IMR-90 (cell line): Measurements from ENCODE around the gene SCCPDH. TPM values are rescaled to one million over a fixed set of nuclear protein-coding genes. Genes with fewer than 3 reads are reported as not detected.

Experiments
- ATAC-seq: fragments of 200-7000 bp; cut with Tn5 transposase; 2 replicates; pipeline ENCODE4 v1.9.1; 2020; ENCODE audit warnings: low read depth, mild to moderate bottlenecking, moderate library complexity
- BruUV-seq: library from RNA; stranded (reverse); fragments of 400-500 nt; replicated peaks from 2 replicates; lab custom pipeline; 2021; lab: Mats Ljungman, UMichigan
- CTCF ChIA-PET: fragments of 300-600 bp; formaldehyde crosslinking; extraction: SDS; loops from one replicate; lab custom pipeline; 2021; ENCODE audit warnings: antibody characterized with exemption; lab: Yijun Ruan, JAX
- POLR2A ChIA-PET: fragments of 300-600 bp; sonication (Branson Sonifier 250); formaldehyde crosslinking; loops from one replicate; lab custom pipeline; 2022; ENCODE audit warnings: antibody characterized with exemption; ENCODE audit not compliant: unreplicated experiment; lab: Charles Lee
- DNase-seq: peaks from one replicate; pipeline ENCODE4 v3.0.0; 2013
- H2AFZ ChIP-seq: replicated peaks from 2 replicates; pipeline ENCODE3; 2013; ENCODE audit warnings: low read length, mild to moderate bottlenecking; ENCODE audit not compliant: poor library complexity
- H2AK5ac ChIP-seq: 2 replicates; pipeline ENCODE4 v1.6.1; 2013; ENCODE audit warnings: low read depth, low read length, inconsistent platforms
- H2AK9ac ChIP-seq: replicated peaks from 2 replicates; pipeline ENCODE3; 2013; ENCODE audit warnings: mild to moderate bottlenecking, low read depth, low read length, moderate library complexity; ENCODE audit not compliant: poor library complexity
- H2BK120ac ChIP-seq: 2 replicates; pipeline ENCODE4 v1.6.1; 2013; ENCODE audit warnings: low read depth, low read length, inconsistent platforms
- H2BK15ac ChIP-seq: 3 replicates; pipeline ENCODE4 v1.6.1; 2013; ENCODE audit warnings: low read depth, low read length, inconsistent platforms
- H2BK20ac ChIP-seq: 2 replicates; pipeline ENCODE4 v1.6.1; 2013; ENCODE audit warnings: low read depth, mild to moderate bottlenecking, inconsistent platforms, low read length, moderate library complexity
- H2BK5ac ChIP-seq: 2 replicates; pipeline ENCODE4 v1.6.1; 2013; ENCODE audit warnings: mild to moderate bottlenecking, low read depth, low read length, inconsistent platforms; ENCODE audit not compliant: poor library complexity, severe bottlenecking
- H3K14ac ChIP-seq: replicated peaks from 2 replicates; pipeline ENCODE4 v1.6.1; 2013; ENCODE audit warnings: low read depth, low read length, inconsistent platforms
- H3K18ac ChIP-seq: 2 replicates; pipeline ENCODE4 v1.6.1; 2013; ENCODE audit warnings: low read depth, low read length, control low read depth
- H3K23ac ChIP-seq: 2 replicates; pipeline ENCODE4 v1.6.1; 2013; ENCODE audit warnings: low read depth, low read length, inconsistent platforms
- H3K27ac ChIP-seq: 2 replicates; pipeline ENCODE4 v1.5.1; 2013; ENCODE audit warnings: mild to moderate bottlenecking, control low read depth, low read length; ENCODE audit not compliant: insufficient read depth
- H3K27me3 ChIP-seq: 2 replicates; pipeline ENCODE4 v1.6.1; 2013; ENCODE audit warnings: low read length; ENCODE audit not compliant: control insufficient read depth, insufficient read depth
- H3K36me3 ChIP-seq: 2 replicates; pipeline ENCODE4 v1.6.1; 2013; ENCODE audit warnings: low read length, mixed read lengths; ENCODE audit not compliant: control insufficient read depth, insufficient read depth
- H3K4ac ChIP-seq: 2 replicates; pipeline ENCODE4 v1.6.1; 2013; ENCODE audit warnings: low read depth, low read length, inconsistent platforms
- H3K4me1 ChIP-seq: 2 replicates; pipeline ENCODE4 v1.6.1; 2013; ENCODE audit warnings: low read length, mixed read lengths; ENCODE audit not compliant: control insufficient read depth, insufficient read depth
- H3K4me2 ChIP-seq: 2 replicates; pipeline ENCODE4 v1.6.1; 2013; ENCODE audit warnings: low read depth, mild to moderate bottlenecking, control low read depth, low read length, moderate library complexity
- H3K4me3 ChIP-seq: 2 replicates; pipeline ENCODE4 v1.5.1; 2013; ENCODE audit warnings: low read depth, mild to moderate bottlenecking, control low read depth, low read length, moderate library complexity; ENCODE audit not compliant: insufficient read depth
- H3K56ac ChIP-seq: 2 replicates; pipeline ENCODE4 v1.6.1; 2013; ENCODE audit warnings: low read length, inconsistent platforms; ENCODE audit not compliant: insufficient read depth; ENCODE audit errors: extremely low read depth
- H3K79me1 ChIP-seq, 2 experiments: 2 replicates each; pipeline ENCODE4 v1.6.1; 2013; ENCODE audit warnings: low read length in 2 of 2, inconsistent platforms in 1 of 2, low read depth in 1 of 2
- H3K9ac ChIP-seq: 2 replicates; pipeline ENCODE4 v1.6.1; 2013; ENCODE audit warnings: low read depth, low read length, control low read depth
- H3K9me1 ChIP-seq: 2 replicates; pipeline ENCODE4 v1.6.1; 2013; ENCODE audit warnings: low read length, inconsistent platforms; ENCODE audit not compliant: insufficient read depth
- H3K9me3 ChIP-seq: 2 replicates; pipeline ENCODE4 v1.6.1; 2013; ENCODE audit warnings: low read length; ENCODE audit not compliant: control insufficient read depth, insufficient read depth
- H4K20me1 ChIP-seq: 2 replicates; pipeline ENCODE4 v1.6.1; 2013; ENCODE audit warnings: low read length, inconsistent platforms; ENCODE audit not compliant: insufficient read depth
- H4K5ac ChIP-seq: 2 replicates; pipeline ENCODE4 v1.6.1; 2013; ENCODE audit warnings: mild to moderate bottlenecking, low read depth, low read length, control low read depth
- H4K8ac ChIP-seq, 2 experiments: 2 replicates each; pipeline ENCODE4 v1.6.1; 2013; ENCODE audit warnings: low read depth in 2 of 2, low read length in 2 of 2, control low read depth in 1 of 2, inconsistent platforms in 1 of 2
- H4K91ac ChIP-seq: 2 replicates; pipeline ENCODE4 v1.6.1; 2013; ENCODE audit warnings: low read depth, low read length, inconsistent platforms; ENCODE audit not compliant: insufficient read depth
- BHLHE40 ChIP-seq: fragments of 150-350 bp; IDR thresholded peaks from 2 replicates; pipeline ENCODE4 v1.6.1; 2016; ENCODE audit warnings: mild to moderate bottlenecking, low read depth, low read length
- CEBPB ChIP-seq: IDR thresholded peaks from 2 replicates; pipeline ENCODE4 v1.6.1; 2012; ENCODE audit warnings: low read depth, low read length, improper control_type of control experiment
- CHD1 ChIP-seq: IDR thresholded peaks from 2 replicates; pipeline ENCODE4 v1.6.1; 2012; ENCODE audit warnings: low read depth, low read length, improper control_type of control experiment
- FOS ChIP-seq: fragments of 150-350 bp; IDR thresholded peaks from 2 replicates; pipeline ENCODE4 v1.6.1; 2016; ENCODE audit warnings: low read depth, low read length
- MAFK ChIP-seq: IDR thresholded peaks from 2 replicates; pipeline ENCODE4 v1.6.1; 2012; ENCODE audit warnings: low read depth, low read length, improper control_type of control experiment
- MAZ ChIP-seq: IDR thresholded peaks from 2 replicates; pipeline ENCODE4 v1.6.1; 2012; ENCODE audit warnings: low read depth, mild to moderate bottlenecking, low read length, improper control_type of control experiment, moderate library complexity, borderline replicate concordance
- MXI1 ChIP-seq: IDR thresholded peaks from 2 replicates; pipeline ENCODE4 v1.6.1; 2012; ENCODE audit warnings: low read depth, mild to moderate bottlenecking, low read length, moderate library complexity, borderline replicate concordance
- NFE2L2 ChIP-seq: fragments of 150-350 bp; IDR thresholded peaks from 2 replicates; pipeline ENCODE4 v1.6.1; 2016; ENCODE audit warnings: low read depth, mild to moderate bottlenecking, low read length
- POLR2A ChIP-seq: IDR thresholded peaks from 2 replicates; pipeline ENCODE4 v1.6.1; 2012; ENCODE audit warnings: mild to moderate bottlenecking, low read depth, low read length
- RAD21 ChIP-seq: IDR thresholded peaks from 2 replicates; pipeline ENCODE4 v1.6.1; 2012; ENCODE audit warnings: low read length, improper control_type of control experiment
- RCOR1 ChIP-seq: IDR thresholded peaks from 2 replicates; pipeline ENCODE4 v1.6.1; 2012; ENCODE audit warnings: mild to moderate bottlenecking, low read length, improper control_type of control experiment; ENCODE audit not compliant: insufficient replicate concordance
- RFX5 ChIP-seq: IDR thresholded peaks from 2 replicates; pipeline ENCODE4 v1.8.0; 2012; ENCODE audit warnings: low read depth, mild to moderate bottlenecking, low read length, moderate library complexity
- SMC3 ChIP-seq: fragments of 150-350 bp; IDR thresholded peaks from 2 replicates; pipeline ENCODE4 v1.6.1; 2016; ENCODE audit warnings: low read depth, mild to moderate bottlenecking, antibody characterized with exemption, low read length, moderate library complexity
- WGBS, 2 experiments: methylation state at CpG; one replicate each; pipeline versions ENCODE4 v1.1.5 to v1.1.7; 2013; ENCODE audit warnings: missing lambda C conversion rate in 2 of 2; ENCODE audit not compliant: insufficient read length in 1 of 2; ENCODE audit errors: extremely low coverage in 2 of 2; 5-methylcytosine and 5-hydroxymethylcytosine counted together
- dilution Hi-C: fragments of 300-500 bp; cut with HindIII; formaldehyde crosslinking; loops from one replicate; pipeline ENCODE4 v1.14.3; 2018; ENCODE audit warnings: low sequenced_read_pairs; ENCODE audit not compliant: unreplicated experiment
- in situ Hi-C: fragments of 300-500 bp; cut with MboI; formaldehyde crosslinking; loops from 3 replicates; pipeline ENCODE4 v1.14.3; 2019; ENCODE audit warnings: low sequenced_read_pairs, inconsistent platforms, mixed read lengths
- intact Hi-C: fragments of 100-400 bp; cut with micrococcal nuclease; formaldehyde crosslinking; loops from 2 replicates; pipeline ENCODE4 v1.10.0; 2022
- polyA plus RNA-seq, 3 experiments: library from polyadenylated mRNA; depleted of rRNA; stranded (reverse); fragments of >200 nt; gene quantifications; 2 replicates each; pipeline ENCODE4 v1.2.3, GENCODE V29; 2012; ENCODE audit warnings: low replicate concordance in 1 of 3
- total RNA-seq: library from RNA; depleted of rRNA; stranded (reverse); fragments of >200 nt; gene quantifications from 2 replicates; pipeline ENCODE4 v1.2.3, GENCODE V29; 2012
- TF ChIP-seq, protein P1 (sequence below): fragments of 150-350 bp; IDR thresholded peaks from 2 replicates; pipeline ENCODE4 v1.6.1; 2016; ENCODE audit warnings: low read depth, mild to moderate bottlenecking, low read length, moderate library complexity, borderline replicate concordance
- TF ChIP-seq, protein P2 (sequence below): fragments of 150-350 bp; IDR thresholded peaks from 2 replicates; pipeline ENCODE4 v1.6.1; 2017; ENCODE audit warnings: mild to moderate bottlenecking, antibody characterized with exemption, low read length, low read depth
- TF ChIP-seq, protein P3 (sequence below): conservative IDR thresholded peaks from 2 replicates; pipeline ENCODE4 v1.5.1; 2012; ENCODE audit warnings: mild to moderate bottlenecking, low read depth, low read length, improper control_type of control experiment

The SCCPDH gene
- total and polyA plus RNA-seq, 2 of the 4 experiments (the other 2 are of a cell fraction), result 26.9 to 37.8 TPM

DNA sequence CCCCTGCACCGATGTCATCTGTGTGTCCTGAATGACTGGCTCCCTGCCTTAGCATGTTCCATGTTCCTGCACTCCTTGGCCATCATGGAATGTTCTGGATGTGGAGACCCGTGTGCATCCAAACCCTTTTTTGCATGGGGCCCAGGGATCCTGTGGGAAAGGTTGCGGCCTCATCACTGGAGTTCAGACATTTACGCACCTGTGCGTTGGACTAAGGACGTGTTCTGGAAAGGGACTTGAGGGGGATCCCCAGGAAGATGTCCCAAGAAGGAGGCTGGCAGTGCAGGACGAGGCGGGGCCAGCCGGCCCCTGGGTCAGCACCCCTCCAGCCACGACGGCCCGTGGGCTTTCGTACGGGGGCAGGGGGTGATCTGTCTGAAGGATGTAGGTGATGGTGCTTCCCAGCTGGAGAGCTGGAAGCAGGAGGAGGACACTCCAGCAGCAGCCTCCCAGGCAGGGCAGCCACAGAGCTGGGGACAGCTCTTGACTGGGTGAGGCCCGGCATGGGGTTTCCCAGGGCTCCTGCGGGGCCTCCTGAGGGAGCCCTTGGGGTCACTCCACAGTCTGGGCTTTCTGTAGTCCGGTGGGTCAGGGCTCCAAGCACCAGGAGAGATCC is 67.2 kb downstream of the SCCPDH start:
- no peak overlapping the region for H3K56ac ChIP-seq
- intact Hi-C loops, result no loop called here
- no peak overlapping the region for H3K4me3 ChIP-seq
- no peak overlapping the region for H2AK5ac ChIP-seq
- no peaks in the 10 kb centered on the region for H3K79me1 ChIP-seq
- no peak overlapping the region for H2BK15ac ChIP-seq
- H2AFZ ChIP-seq, result no peak overlapping the region
- dilution Hi-C loops, result no loop called here
- no TSS peak for BruUV-seq
- H3K9me1 ChIP-seq, result peaks cover 6% of the 10 kb centered on the region; the same call in 1 of the 2 replicates
- H4K5ac ChIP-seq, result no peak overlapping the region
- no peak overlapping the region for H4K91ac ChIP-seq
- H3K9ac ChIP-seq, result no peak overlapping the region
- H3K4me1 ChIP-seq, result peaks cover 9% of the 10 kb centered on the region; the same call in 1 of the 2 replicates
- H2BK20ac ChIP-seq, result no peak overlapping the region
- in situ Hi-C loops, result no loop called here
- H4K8ac ChIP-seq, result no peak overlapping the region
- H3K27ac ChIP-seq, result no peak overlapping the region
- 81% methylated on average over 9 of the region's 17 CpGs; no CpG with 5 or more reads in 1 of the 2 experiments for WGBS, 2 experiments
- no peaks in the 10 kb centered on the region for H3K36me3 ChIP-seq
- no peaks in the 10 kb centered on the region for H3K9me3 ChIP-seq
- H3K18ac ChIP-seq, result no peak overlapping the region
- ChIA-PET POLR2A (interaction anchor here (0.6 kb wide), 1 partner anchor 123 kb away, joined by 5 read pairs; no protein-coding TSS in a partner anchor), CTCF (no interaction called here)
- ATAC-seq (no peak), DNase-seq (no peak)
- H4K20me1 ChIP-seq, result no peaks in the 10 kb centered on the region
- no peak overlapping the region for H3K4me2 ChIP-seq
- H3K14ac ChIP-seq, result no peak overlapping the region
- no peak overlapping the region for H3K23ac ChIP-seq
- no peak overlapping the region for H3K4ac ChIP-seq
- H2BK5ac ChIP-seq, result no peak overlapping the region
- H2AK9ac ChIP-seq, result no peak overlapping the region
- no peak overlapping the region for H2BK120ac ChIP-seq
- no peaks in the 10 kb centered on the region for H3K27me3 ChIP-seq
- TF ChIP-seq POLR2A (no peak), RCOR1 (no peak), CHD1 (no peak), RAD21 (no peak), NFE2L2 (no peak), MAFK (no peak), RFX5 (no peak), CEBPB (no peak), MXI1 (no peak), SMC3 (no peak), MAZ (no peak), FOS (no peak), BHLHE40 (no peak)
- TF ChIP-seq, protein P1, sequence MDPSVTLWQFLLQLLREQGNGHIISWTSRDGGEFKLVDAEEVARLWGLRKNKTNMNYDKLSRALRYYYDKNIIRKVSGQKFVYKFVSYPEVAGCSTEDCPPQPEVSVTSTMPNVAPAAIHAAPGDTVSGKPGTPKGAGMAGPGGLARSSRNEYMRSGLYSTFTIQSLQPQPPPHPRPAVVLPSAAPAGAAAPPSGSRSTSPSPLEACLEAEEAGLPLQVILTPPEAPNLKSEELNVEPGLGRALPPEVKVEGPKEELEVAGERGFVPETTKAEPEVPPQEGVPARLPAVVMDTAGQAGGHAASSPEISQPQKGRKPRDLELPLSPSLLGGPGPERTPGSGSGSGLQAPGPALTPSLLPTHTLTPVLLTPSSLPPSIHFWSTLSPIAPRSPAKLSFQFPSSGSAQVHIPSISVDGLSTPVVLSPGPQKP, result no peak
- TF ChIP-seq, protein P2, sequence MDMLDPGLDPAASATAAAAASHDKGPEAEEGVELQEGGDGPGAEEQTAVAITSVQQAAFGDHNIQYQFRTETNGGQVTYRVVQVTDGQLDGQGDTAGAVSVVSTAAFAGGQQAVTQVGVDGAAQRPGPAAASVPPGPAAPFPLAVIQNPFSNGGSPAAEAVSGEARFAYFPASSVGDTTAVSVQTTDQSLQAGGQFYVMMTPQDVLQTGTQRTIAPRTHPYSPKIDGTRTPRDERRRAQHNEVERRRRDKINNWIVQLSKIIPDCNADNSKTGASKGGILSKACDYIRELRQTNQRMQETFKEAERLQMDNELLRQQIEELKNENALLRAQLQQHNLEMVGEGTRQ, result no peak
- TF ChIP-seq, protein P3, sequence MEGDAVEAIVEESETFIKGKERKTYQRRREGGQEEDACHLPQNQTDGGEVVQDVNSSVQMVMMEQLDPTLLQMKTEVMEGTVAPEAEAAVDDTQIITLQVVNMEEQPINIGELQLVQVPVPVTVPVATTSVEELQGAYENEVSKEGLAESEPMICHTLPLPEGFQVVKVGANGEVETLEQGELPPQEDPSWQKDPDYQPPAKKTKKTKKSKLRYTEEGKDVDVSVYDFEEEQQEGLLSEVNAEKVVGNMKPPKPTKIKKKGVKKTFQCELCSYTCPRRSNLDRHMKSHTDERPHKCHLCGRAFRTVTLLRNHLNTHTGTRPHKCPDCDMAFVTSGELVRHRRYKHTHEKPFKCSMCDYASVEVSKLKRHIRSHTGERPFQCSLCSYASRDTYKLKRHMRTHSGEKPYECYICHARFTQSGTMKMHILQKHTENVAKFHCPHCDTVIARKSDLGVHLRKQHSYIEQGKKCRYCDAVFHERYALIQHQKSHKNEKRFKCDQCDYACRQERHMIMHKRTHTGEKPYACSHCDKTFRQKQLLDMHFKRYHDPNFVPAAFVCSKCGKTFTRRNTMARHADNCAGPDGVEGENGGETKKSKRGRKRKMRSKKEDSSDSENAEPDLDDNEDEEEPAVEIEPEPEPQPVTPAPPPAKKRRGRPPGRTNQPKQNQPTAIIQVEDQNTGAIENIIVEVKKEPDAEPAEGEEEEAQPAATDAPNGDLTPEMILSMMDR, result no peak
